KMS-11 (cell line): Measurements from ENCODE around the gene GCKR.

Source experiments
- H2AFZ ChIP-seq: fragments of 200-600 bp; sonication (generic); 2 replicates; pipeline ENCODE4 v1.6.1; 2016; ENCODE audit warnings: antibody characterized with exemption, mixed run types, low read depth
- H3K27ac ChIP-seq: fragments of 200-600 bp; sonication (generic); 2 replicates; pipeline ENCODE4 v1.6.1; 2016; ENCODE audit warnings: mild to moderate bottlenecking, mixed run types
- H3K27me3 ChIP-seq: fragments of 200-600 bp; sonication (generic); 2 replicates; pipeline ENCODE4 v1.6.1; 2017; ENCODE audit warnings: mild to moderate bottlenecking, low read depth, mixed run types, moderate library complexity; ENCODE audit not compliant: insufficient read depth
- H3K36me3 ChIP-seq: fragments of 200-600 bp; sonication (generic); 2 replicates; pipeline ENCODE4 v1.6.1; 2017; ENCODE audit warnings: mild to moderate bottlenecking, mixed run types; ENCODE audit not compliant: insufficient read depth
- H3K4me1 ChIP-seq: fragments of 200-600 bp; sonication (generic); 2 replicates; pipeline ENCODE4 v1.6.1; 2016; ENCODE audit warnings: mild to moderate bottlenecking, low read depth, mixed run types; ENCODE audit not compliant: poor library complexity, severe bottlenecking
- H3K4me2 ChIP-seq: fragments of 200-600 bp; sonication (generic); 2 replicates; pipeline ENCODE4 v1.7.0; 2016; ENCODE audit warnings: mild to moderate bottlenecking, mixed run types
- H3K4me3 ChIP-seq: fragments of 200-600 bp; sonication (generic); IDR thresholded peaks from 2 replicates; pipeline ENCODE4 v1.6.1; 2017; ENCODE audit warnings: low read depth, low read length, mixed read lengths; ENCODE audit not compliant: insufficient read depth
- H3K79me2 ChIP-seq: fragments of 200-600 bp; sonication (generic); 2 replicates; pipeline ENCODE4 v1.6.1; 2016; ENCODE audit warnings: low read depth, mixed run types; ENCODE audit not compliant: insufficient read depth
- H3K9ac ChIP-seq: fragments of 200-600 bp; sonication (generic); 2 replicates; pipeline ENCODE4 v1.6.1; 2016; ENCODE audit warnings: mild to moderate bottlenecking, mixed run types
- H4K20me1 ChIP-seq: fragments of 200-600 bp; sonication (generic); 2 replicates; pipeline ENCODE4 v1.6.1; 2016; ENCODE audit warnings: mild to moderate bottlenecking, mixed run types; ENCODE audit not compliant: insufficient read depth
- TF ChIP-seq, protein P1 (sequence below): fragments of 200-600 bp; sonication (generic); conservative IDR thresholded peaks from 2 replicates; pipeline ENCODE4 v1.6.1; 2017; ENCODE audit warnings: low read depth, mild to moderate bottlenecking, antibody characterized with exemption, low read length, moderate library complexity, mixed read lengths

Gene GCKR

DNA sequence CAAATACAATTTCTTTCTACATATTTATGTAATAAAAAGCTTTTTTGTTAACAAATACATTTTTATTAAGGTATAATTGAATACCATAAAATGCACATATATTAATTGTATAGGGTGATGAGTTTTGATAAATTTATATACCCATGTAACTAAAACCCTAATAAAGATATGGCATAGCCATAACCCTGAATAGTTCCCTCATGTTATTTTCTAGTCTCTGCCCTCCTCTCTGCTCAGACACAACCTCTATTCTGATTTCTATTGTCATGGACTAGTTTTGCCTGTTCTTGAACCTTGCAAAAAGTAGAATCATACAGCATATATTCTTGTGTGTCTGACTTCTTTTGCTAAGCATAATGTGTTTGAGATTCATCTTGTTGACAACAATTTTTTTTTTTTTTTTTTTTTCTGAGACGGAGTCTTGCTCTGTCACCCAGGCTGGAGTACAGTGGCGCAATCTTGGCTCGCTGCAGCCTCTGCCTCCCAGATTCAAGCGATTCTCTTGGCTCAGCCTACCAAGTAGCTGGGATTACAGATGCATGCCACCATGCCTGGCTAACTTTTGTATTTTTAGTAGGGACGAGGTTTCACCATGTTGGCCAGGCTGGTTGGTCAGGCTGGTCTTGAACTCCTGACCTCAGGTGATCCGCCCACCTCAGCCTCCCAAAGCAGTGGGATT is 47.6 kb downstream of the GCKR start:
- H3K9ac ChIP-seq, result no peak overlapping the region
- H3K27ac ChIP-seq, result no peak overlapping the region
- no peaks in the 10 kb centered on the region for H4K20me1 ChIP-seq
- H3K36me3 ChIP-seq, result no peaks in the 10 kb centered on the region
- no peaks in the 10 kb centered on the region for H3K79me2 ChIP-seq
- H3K27me3 ChIP-seq, result no peaks in the 10 kb centered on the region
- H2AFZ ChIP-seq, result no peak overlapping the region
- no peak overlapping the region for H3K4me3 ChIP-seq
- H3K4me2 ChIP-seq, result no peak overlapping the region
- H3K4me1 ChIP-seq, result no peaks in the 10 kb centered on the region
- TF ChIP-seq, protein P1, sequence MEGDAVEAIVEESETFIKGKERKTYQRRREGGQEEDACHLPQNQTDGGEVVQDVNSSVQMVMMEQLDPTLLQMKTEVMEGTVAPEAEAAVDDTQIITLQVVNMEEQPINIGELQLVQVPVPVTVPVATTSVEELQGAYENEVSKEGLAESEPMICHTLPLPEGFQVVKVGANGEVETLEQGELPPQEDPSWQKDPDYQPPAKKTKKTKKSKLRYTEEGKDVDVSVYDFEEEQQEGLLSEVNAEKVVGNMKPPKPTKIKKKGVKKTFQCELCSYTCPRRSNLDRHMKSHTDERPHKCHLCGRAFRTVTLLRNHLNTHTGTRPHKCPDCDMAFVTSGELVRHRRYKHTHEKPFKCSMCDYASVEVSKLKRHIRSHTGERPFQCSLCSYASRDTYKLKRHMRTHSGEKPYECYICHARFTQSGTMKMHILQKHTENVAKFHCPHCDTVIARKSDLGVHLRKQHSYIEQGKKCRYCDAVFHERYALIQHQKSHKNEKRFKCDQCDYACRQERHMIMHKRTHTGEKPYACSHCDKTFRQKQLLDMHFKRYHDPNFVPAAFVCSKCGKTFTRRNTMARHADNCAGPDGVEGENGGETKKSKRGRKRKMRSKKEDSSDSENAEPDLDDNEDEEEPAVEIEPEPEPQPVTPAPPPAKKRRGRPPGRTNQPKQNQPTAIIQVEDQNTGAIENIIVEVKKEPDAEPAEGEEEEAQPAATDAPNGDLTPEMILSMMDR, result no peak

DNA sequence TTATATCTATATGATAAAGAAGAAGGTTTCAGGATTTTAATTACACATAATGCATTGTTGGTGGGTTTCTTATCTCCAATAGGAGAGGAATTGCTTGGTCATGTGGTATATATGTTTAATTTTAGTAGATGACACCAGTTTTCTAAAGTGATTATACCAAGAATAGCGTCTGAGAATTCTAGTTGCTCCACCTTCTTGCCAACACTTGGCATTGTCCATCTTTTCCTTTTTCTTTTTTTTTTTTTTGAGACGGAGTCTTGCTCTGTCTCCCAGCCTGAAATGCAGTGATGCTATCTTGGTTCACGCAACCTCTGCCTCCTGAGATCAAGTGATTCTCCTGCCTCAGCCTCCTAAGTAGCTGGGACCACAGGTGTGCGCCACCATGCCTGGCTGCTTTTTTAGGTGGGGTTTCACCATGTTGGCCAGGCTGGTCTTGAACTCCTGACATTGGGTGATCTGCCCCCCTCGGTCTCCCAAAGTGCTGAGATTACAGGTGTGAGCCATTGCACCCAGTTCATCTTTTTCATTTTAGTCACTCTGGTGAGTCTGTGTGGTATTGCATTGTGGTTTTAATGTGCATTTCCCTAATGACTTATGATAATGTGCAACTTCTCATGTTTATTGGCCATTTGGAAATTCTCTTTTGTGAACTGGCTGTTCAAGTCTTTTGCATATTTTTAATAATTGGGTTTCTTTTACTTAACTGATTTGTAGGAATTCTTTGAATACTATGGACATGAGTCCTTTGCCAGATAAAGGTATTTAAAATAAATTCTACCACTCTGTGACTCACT is 48.9 kb downstream of the GCKR start:
- H3K27me3 ChIP-seq, result no peaks in the 10 kb centered on the region
- no peaks in the 10 kb centered on the region for H3K79me2 ChIP-seq
- H3K9ac ChIP-seq, result no peak overlapping the region
- no peak overlapping the region for H3K4me2 ChIP-seq
- no peak overlapping the region for H3K4me3 ChIP-seq
- no peak overlapping the region for H2AFZ ChIP-seq
- no peak overlapping the region for H3K27ac ChIP-seq
- H3K4me1 ChIP-seq, result no peaks in the 10 kb centered on the region
- H3K36me3 ChIP-seq, result no peaks in the 10 kb centered on the region
- TF ChIP-seq, protein P1, result no peak
- H4K20me1 ChIP-seq, result no peaks in the 10 kb centered on the region

DNA sequence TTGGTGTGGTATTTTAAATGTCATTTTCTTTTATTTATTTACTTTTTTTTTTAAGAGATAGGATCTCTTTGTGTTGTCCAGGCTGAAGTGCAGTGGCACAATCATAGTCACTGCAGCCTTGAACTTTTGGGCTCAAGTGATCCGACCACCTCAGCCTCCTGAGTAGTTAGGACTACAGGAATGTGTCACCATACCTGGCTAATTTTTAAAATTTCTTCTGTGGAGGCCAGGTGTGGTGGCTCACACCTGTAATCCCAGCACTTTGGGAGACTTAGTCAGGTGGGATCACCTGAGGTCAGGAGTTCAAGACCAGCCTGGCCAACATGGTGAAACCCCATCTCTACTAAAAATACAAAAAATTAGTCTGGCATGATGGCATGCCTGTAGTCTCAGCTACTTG is 52.7 kb downstream of the GCKR start:
- no peak overlapping the region for H3K4me3 ChIP-seq
- H3K27ac ChIP-seq, result no peak overlapping the region
- no peaks in the 10 kb centered on the region for H3K27me3 ChIP-seq
- H3K9ac ChIP-seq, result no peak overlapping the region
- TF ChIP-seq, protein P1, result no peak
- H3K4me1 ChIP-seq, result no peaks in the 10 kb centered on the region
- H3K36me3 ChIP-seq, result no peaks in the 10 kb centered on the region
- no peaks in the 10 kb centered on the region for H4K20me1 ChIP-seq
- no peak overlapping the region for H2AFZ ChIP-seq
- H3K4me2 ChIP-seq, result no peak overlapping the region
- H3K79me2 ChIP-seq, result no peaks in the 10 kb centered on the region

DNA sequence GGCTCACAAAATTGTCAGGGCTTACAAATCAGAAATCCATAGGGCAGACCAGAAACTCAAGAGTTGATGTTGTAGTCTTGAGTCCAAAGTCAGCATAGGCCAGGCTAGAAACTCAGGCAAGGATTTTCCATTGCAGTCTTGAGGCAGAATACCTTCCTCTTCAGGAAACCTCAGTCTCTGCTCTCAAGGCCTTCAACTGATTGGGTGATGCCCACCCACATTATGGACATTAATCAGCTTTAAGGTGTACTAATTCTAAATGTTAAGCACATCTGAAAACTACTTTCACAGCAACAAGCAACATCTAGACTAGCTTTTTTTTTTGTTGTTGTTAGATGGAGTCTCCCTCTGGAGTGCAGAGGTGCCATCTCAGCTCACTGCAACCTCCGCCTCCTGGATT is 54.9 kb downstream of the GCKR start:
- Histone ChIP-seq H3K79me2 (no peaks in the 10 kb centered on the region), H3K4me2 (no peak overlapping the region), H3K27ac (no peak overlapping the region), H4K20me1 (no peaks in the 10 kb centered on the region), H3K4me1 (no peaks in the 10 kb centered on the region), H3K27me3 (no peaks in the 10 kb centered on the region), H3K9ac (no peak overlapping the region), H3K36me3 (no peaks in the 10 kb centered on the region), H2AFZ (no peak overlapping the region), H3K4me3 (no peak overlapping the region)
- TF ChIP-seq, protein P1, result no peak
